Mesenchymal stem cell (in vitro differentiated cells and primary cell): Measurements from ENCODE around the gene CLP1.

Source experiments
- DNase-seq: peaks from one replicate; pipeline ENCODE4 v3.0.0-alpha.2; 2013
- H2AFZ ChIP-seq: one replicate; pipeline ENCODE4 v1.6.1; 2013; ENCODE audit warnings: low read depth, mild to moderate bottlenecking, control low read depth, inconsistent platforms, low read length, moderate library complexity
- H2AK5ac ChIP-seq: 2 replicates; pipeline ENCODE4 v1.6.1; 2013; ENCODE audit warnings: low read length, moderate library complexity, mild to moderate bottlenecking, inconsistent platforms; ENCODE audit not compliant: severe bottlenecking
- H2BK120ac ChIP-seq: one replicate; pipeline ENCODE4 v1.6.1; 2013; ENCODE audit warnings: low read depth, mild to moderate bottlenecking, inconsistent platforms, low read length, moderate library complexity
- H2BK12ac ChIP-seq, 2 experiments: one replicate each; pipeline ENCODE4 v1.6.1; 2013; ENCODE audit warnings: inconsistent platforms in 2 of 2, low read length in 2 of 2, mild to moderate bottlenecking in 2 of 2, moderate library complexity in 2 of 2, control low read depth in 1 of 2
- H2BK15ac ChIP-seq: one replicate; pipeline ENCODE4 v1.6.1; 2013; ENCODE audit warnings: mild to moderate bottlenecking, low read depth, inconsistent platforms; ENCODE audit not compliant: poor library complexity, severe bottlenecking
- H2BK5ac ChIP-seq: 2 replicates; pipeline ENCODE4 v1.6.1; 2013; ENCODE audit warnings: low read depth, mild to moderate bottlenecking, low read length, control low read depth, inconsistent platforms; ENCODE audit not compliant: poor library complexity, severe bottlenecking
- H3K14ac ChIP-seq, 2 experiments: one replicate each; pipeline ENCODE4 v1.6.1; 2013; ENCODE audit warnings: inconsistent platforms in 2 of 2, low read length in 2 of 2, control low read depth in 1 of 2, mild to moderate bottlenecking in 1 of 2, moderate library complexity in 1 of 2
- H3K18ac ChIP-seq, 2 experiments: one replicate each; pipeline ENCODE4 v1.6.1; 2013; ENCODE audit warnings: inconsistent platforms in 2 of 2, low read length in 2 of 2, control low read depth in 1 of 2, low read depth in 1 of 2, mild to moderate bottlenecking in 1 of 2
- H3K23ac ChIP-seq, 2 experiments: one replicate each; pipeline ENCODE4 v1.6.1; 2013; ENCODE audit warnings: inconsistent platforms in 2 of 2, low read length in 2 of 2, mild to moderate bottlenecking in 2 of 2, moderate library complexity in 2 of 2, control low read depth in 1 of 2
- H3K27ac ChIP-seq: 2 replicates; pipeline ENCODE4 v1.5.1; 2013; ENCODE audit warnings: mild to moderate bottlenecking, moderate library complexity, low read length, control low read depth, inconsistent platforms; ENCODE audit not compliant: poor library complexity, severe bottlenecking
- H3K27me3 ChIP-seq, 2 experiments: 2 replicates each; pipeline versions ENCODE4 v1.6.1 to v1.7.0; 2013; ENCODE audit warnings: low read length in 2 of 2, mild to moderate bottlenecking in 2 of 2, moderate library complexity in 2 of 2, control low read depth in 1 of 2, inconsistent platforms in 1 of 2; ENCODE audit not compliant: control insufficient read depth in 1 of 2, insufficient read depth in 1 of 2
- H3K36me3 ChIP-seq, 2 experiments: 2 replicates each; pipeline versions ENCODE4 v1.6.1 to v1.7.0; 2013; ENCODE audit warnings: low read length in 2 of 2, control low read depth in 1 of 2, inconsistent platforms in 1 of 2, low read depth in 1 of 2, mild to moderate bottlenecking in 1 of 2; ENCODE audit not compliant: insufficient read depth in 2 of 2, control insufficient read depth in 1 of 2
- H3K4ac ChIP-seq, 2 experiments: one replicate each; pipeline ENCODE4 v1.6.1; 2013; ENCODE audit warnings: inconsistent platforms in 2 of 2, low read length in 2 of 2, mild to moderate bottlenecking in 2 of 2, moderate library complexity in 2 of 2, control low read depth in 1 of 2, low read depth in 1 of 2
- H3K4me1 ChIP-seq: 2 replicates; pipeline ENCODE4 v1.6.1; 2013; ENCODE audit warnings: low read depth, low read length, control low read depth; ENCODE audit not compliant: control insufficient read depth, insufficient read depth
- H3K4me2 ChIP-seq: 2 replicates; pipeline ENCODE4 v1.6.1; 2013; ENCODE audit warnings: low read length, mild to moderate bottlenecking, inconsistent platforms; ENCODE audit not compliant: poor library complexity, severe bottlenecking
- H3K4me3 ChIP-seq, 2 experiments: 2 replicates each; pipeline versions ENCODE4 v1.5.1 to v1.7.0; 2013; ENCODE audit warnings: low read length in 2 of 2, mild to moderate bottlenecking in 2 of 2, control low read depth in 1 of 2, low read depth in 1 of 2; ENCODE audit not compliant: insufficient read depth in 1 of 2
- H3K79me1 ChIP-seq: replicated peaks from 2 replicates; pipeline ENCODE4 v1.6.1; 2013; ENCODE audit warnings: mild to moderate bottlenecking, control low read depth, low read length, inconsistent platforms; ENCODE audit not compliant: poor library complexity, severe bottlenecking
- H3K9ac ChIP-seq: 2 replicates; pipeline ENCODE4 v1.7.0; 2013; ENCODE audit warnings: mild to moderate bottlenecking, low read length, moderate library complexity
- H3K9me3 ChIP-seq: 2 replicates; pipeline ENCODE4 v1.7.0; 2013; ENCODE audit warnings: mild to moderate bottlenecking, low read length; ENCODE audit not compliant: control insufficient read depth
- H4K8ac ChIP-seq: one replicate; pipeline ENCODE4 v1.6.1; 2013; ENCODE audit warnings: inconsistent platforms, mild to moderate bottlenecking, low read length, moderate library complexity
- H4K91ac ChIP-seq: one replicate; pipeline ENCODE4 v1.6.1; 2013; ENCODE audit warnings: mild to moderate bottlenecking, low read length, inconsistent platforms
- WGBS: methylation state at CpG from one replicate; pipeline ENCODE4 v1.1.7; 2013; ENCODE audit warnings: mixed read lengths; 5-methylcytosine and 5-hydroxymethylcytosine counted together

CLP1 gene

DNA sequence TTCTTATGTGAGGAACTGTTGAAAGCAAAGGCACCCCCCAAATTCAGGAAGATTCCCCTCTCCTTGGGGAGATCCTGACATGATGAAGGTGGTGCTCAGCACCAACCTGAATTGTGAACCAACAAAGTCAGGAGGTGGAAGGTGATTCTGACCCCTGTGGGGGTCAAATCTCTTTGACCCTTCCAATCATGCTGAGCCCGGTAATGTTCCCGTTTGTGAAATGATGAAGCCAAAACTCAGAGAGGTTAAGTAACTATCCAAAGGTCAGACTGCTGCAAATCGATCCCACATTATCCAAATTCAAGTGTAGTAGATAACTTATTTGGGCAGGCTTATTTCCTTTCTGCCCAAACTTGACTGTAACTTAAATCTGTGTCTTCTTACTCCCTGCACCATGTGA lies 41.0 kb upstream of the CLP1 start:
- H3K23ac ChIP-seq = no peak overlapping the region
- peaks cover 5% of the 10 kb centered on the region for H3K9me3 ChIP-seq
- H2AK5ac ChIP-seq = no peak overlapping the region
- H3K4me2 ChIP-seq = no peak overlapping the region
- 85% methylated on average over 3 of the region's 3 CpGs for WGBS
- H3K36me3 ChIP-seq = peaks cover 3 to 54% of the 10 kb centered on the region in 2 experiments
- H2BK12ac ChIP-seq = no peak overlapping the region
- no peak overlapping the region for H2AFZ ChIP-seq
- no peaks in the 10 kb centered on the region for H3K27me3 ChIP-seq
- no peaks in the 10 kb centered on the region for H3K79me1 ChIP-seq
- H2BK5ac ChIP-seq = no peak overlapping the region
- no peak overlapping the region for H3K27ac ChIP-seq
- H4K8ac ChIP-seq = no peak overlapping the region
- no peak overlapping the region for H2BK120ac ChIP-seq
- no peaks in the 10 kb centered on the region for H3K4me1 ChIP-seq
- no peak overlapping the region for H3K14ac ChIP-seq
- H3K18ac ChIP-seq = no peak overlapping the region
- no peak overlapping the region for H3K9ac ChIP-seq
- no peak overlapping the region for H2BK15ac ChIP-seq
- no peak overlapping the region for H4K91ac ChIP-seq
- no peak overlapping the region for H3K4me3 ChIP-seq
- DNase-seq = no peak
- H3K4ac ChIP-seq = no peak overlapping the region

GRCh38 chr11:57618438-57618837 lies 39.1 kb upstream of the CLP1 start:
- H3K4ac ChIP-seq = no peak overlapping the region
- H3K4me3 ChIP-seq = no peak overlapping the region
- H3K79me1 ChIP-seq = no peaks in the 10 kb centered on the region
- no peak overlapping the region for H2AK5ac ChIP-seq
- no peak overlapping the region for H3K18ac ChIP-seq
- H3K9me3 ChIP-seq = peaks cover 5% of the 10 kb centered on the region
- no peaks in the 10 kb centered on the region for H3K27me3 ChIP-seq
- no peak overlapping the region for H3K23ac ChIP-seq
- H2BK15ac ChIP-seq = no peak overlapping the region
- no peak overlapping the region for H4K91ac ChIP-seq
- H2BK5ac ChIP-seq = no peak overlapping the region
- H3K36me3 ChIP-seq = peaks cover 3 to 36% of the 10 kb centered on the region in 2 experiments
- no peak overlapping the region for H2AFZ ChIP-seq
- no peak overlapping the region for H2BK120ac ChIP-seq
- H3K27ac ChIP-seq = no peak overlapping the region
- no peak overlapping the region for H2BK12ac ChIP-seq
- H3K4me2 ChIP-seq = no peak overlapping the region
- no peaks in the 10 kb centered on the region for H3K4me1 ChIP-seq
- no peak overlapping the region for H3K14ac ChIP-seq
- H3K9ac ChIP-seq = no peak overlapping the region
- no peak overlapping the region for H4K8ac ChIP-seq
- 73% methylated on average over 2 of the region's 2 CpGs for WGBS
- no peak for DNase-seq

DNA sequence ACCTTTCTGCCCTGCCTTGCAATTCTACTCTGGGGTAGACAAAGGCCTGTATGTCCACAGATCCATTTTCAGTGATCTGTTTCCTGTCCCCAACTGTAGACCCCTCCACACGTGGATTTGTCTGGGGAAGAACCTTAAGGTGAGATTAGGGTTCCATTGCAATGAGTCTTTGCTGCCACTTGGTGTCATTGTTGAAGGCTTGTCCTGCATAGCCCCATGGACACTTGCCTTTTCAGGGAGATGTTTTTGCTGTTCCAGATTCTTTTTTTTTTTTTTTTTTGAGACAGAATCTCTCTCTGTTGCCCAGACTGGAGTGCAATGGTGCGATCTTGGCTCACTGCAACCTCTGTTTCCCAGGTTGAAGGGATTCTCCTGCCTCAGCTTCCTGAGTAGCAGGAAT lies 38.2 kb upstream of the CLP1 start:
- no peak overlapping the region for H2AFZ ChIP-seq
- no peak overlapping the region for H2BK5ac ChIP-seq
- no peak overlapping the region for H3K27ac ChIP-seq
- no peaks in the 10 kb centered on the region for H3K4me1 ChIP-seq
- H3K9me3 ChIP-seq = peaks cover 5% of the 10 kb centered on the region
- H3K4me2 ChIP-seq = no peak overlapping the region
- no peak overlapping the region for H3K23ac ChIP-seq
- H3K79me1 ChIP-seq = no peaks in the 10 kb centered on the region
- H3K4me3 ChIP-seq = no peak overlapping the region
- no peak overlapping the region for H2BK120ac ChIP-seq
- H2BK15ac ChIP-seq = no peak overlapping the region
- peaks cover 2 to 27% of the 10 kb centered on the region in 2 experiments for H3K36me3 ChIP-seq
- H3K14ac ChIP-seq = no peak overlapping the region
- WGBS = 76% methylated on average over 2 of the region's 2 CpGs
- no peak overlapping the region for H4K8ac ChIP-seq
- no peak overlapping the region for H2AK5ac ChIP-seq
- no peaks in the 10 kb centered on the region for H3K27me3 ChIP-seq
- H3K4ac ChIP-seq = no peak overlapping the region
- H2BK12ac ChIP-seq = no peak overlapping the region
- DNase-seq = no peak
- no peak overlapping the region for H4K91ac ChIP-seq
- H3K9ac ChIP-seq = no peak overlapping the region
- H3K18ac ChIP-seq = no peak overlapping the region

GRCh38 chr11:57620467-57620866 lies 37.1 kb upstream of the CLP1 start:
- Histone ChIP-seq H3K79me1 (no peaks in the 10 kb centered on the region), H2BK5ac (no peak overlapping the region), H3K27ac (no peak overlapping the region), H3K23ac (no peak overlapping the region), H2AFZ (no peak overlapping the region), H4K8ac (no peak overlapping the region), H3K4ac (no peak overlapping the region), H2BK12ac (no peak overlapping the region), H3K18ac (no peak overlapping the region), H2BK15ac (no peak overlapping the region), H4K91ac (no peak overlapping the region), H3K9ac (no peak overlapping the region), H3K36me3 (peaks cover 0 to 16% of the 10 kb centered on the region in 2 experiments), H3K4me1 (no peaks in the 10 kb centered on the region), H2AK5ac (no peak overlapping the region), H3K9me3 (peaks cover 5% of the 10 kb centered on the region), H3K4me2 (no peak overlapping the region), H3K27me3 (no peaks in the 10 kb centered on the region), H3K4me3 (no peak overlapping the region), H3K14ac (no peak overlapping the region), H2BK120ac (no peak overlapping the region)
- DNase-seq = no peak
